Measurements from ENCODE around the gene RHBG.
"Not testable (repeated sequence)": the region's sequence is repeated elsewhere in the genome, so short reads cannot be mapped to it uniquely, and the experiment has no call there.

The RHBG gene

GRCh38 chr1:156368889-156369684 lies at the start of gene RHBG:
TSS of gene RHBG (plus strand) at chr1:156369211. CDS start at chr1:156369250, 39 bp downstream.
- peak; percentile 77 for DNase-seq

- DNase-seq: no peak
These were observed 49.3 kb upstream of the RHBG start for GRCh38 chr1:156319664-156320063.

- DNase-seq: no peak
These were observed 48.5 kb upstream of the RHBG start for GRCh38 chr1:156320560-156320959.

- not testable (repeated sequence) for DNase-seq
These were observed 45.8 kb upstream of the RHBG start for GRCh38 chr1:156323179-156323578.

- no peak for DNase-seq
These were observed 32.8 kb upstream of the RHBG start for GRCh38 chr1:156336242-156336641.

- no peak for DNase-seq
These were observed 31.7 kb upstream of the RHBG start for GRCh38 chr1:156337052-156337887.

- no peak for DNase-seq
These were observed 31.2 kb upstream of the RHBG start for GRCh38 chr1:156337888-156338179.

GRCh38 chr1:156338180-156338976 lies 30.6 kb upstream of the RHBG start, which contains the start of the genes CCT3 and TSACC:
TSS of gene CCT3 (minus strand) at chr1:156338292. CDS start at chr1:156338184, 108 bp downstream.
TSS of gene TSACC (plus strand) at chr1:156338526. CDS start at chr1:156339758, 1,232 bp downstream.
- peak; percentile 99 for DNase-seq

GRCh38 chr1:156342166-156342955 lies 26.6 kb upstream of the RHBG start:
- DNase-seq: no peak

GRCh38 chr1:156344409-156344808 lies 24.6 kb upstream of the RHBG start:
- no peak for DNase-seq

GRCh38 chr1:156346035-156346434 lies 23.0 kb upstream of the RHBG start:
- not testable (repeated sequence) for DNase-seq

GRCh38 chr1:156346636-156347035 lies 22.4 kb upstream of the RHBG start:
- no peak for DNase-seq

- DNase-seq: no peak
These were observed 21.7 kb upstream of the RHBG start for GRCh38 chr1:156347331-156347730.

- not testable (repeated sequence) for DNase-seq
These were observed 16.5 kb upstream of the RHBG start for GRCh38 chr1:156352481-156352880.

GRCh38 chr1:156356262-156356874 lies 12.6 kb upstream of the RHBG start:
- DNase-seq: no peak

- DNase-seq: peak; percentile 80
These were observed 12.0 kb upstream of the RHBG start for GRCh38 chr1:156356875-156357534.

GRCh38 chr1:156357977-156358376 lies 11.0 kb upstream of the RHBG start:
- DNase-seq: no peak

- no peak for DNase-seq
These were observed 10.4 kb upstream of the RHBG start for GRCh38 chr1:156358641-156359040.

GRCh38 chr1:156359249-156359648 lies 9.8 kb upstream of the RHBG start:
- no peak for DNase-seq

- no peak for DNase-seq
These were observed 9.0 kb upstream of the RHBG start for GRCh38 chr1:156359973-156360372.

- DNase-seq: no peak
These were observed 8.5 kb upstream of the RHBG start for GRCh38 chr1:156360534-156360933.
